ENCODE measurements around the gene MT4. TPM values are rescaled to one million over a fixed set of nuclear protein-coding genes. Genes with fewer than 3 reads are reported as not detected.

The MT4 gene
- total RNA-seq, 1 experiment from 2014 or later, result not detected

DNA sequence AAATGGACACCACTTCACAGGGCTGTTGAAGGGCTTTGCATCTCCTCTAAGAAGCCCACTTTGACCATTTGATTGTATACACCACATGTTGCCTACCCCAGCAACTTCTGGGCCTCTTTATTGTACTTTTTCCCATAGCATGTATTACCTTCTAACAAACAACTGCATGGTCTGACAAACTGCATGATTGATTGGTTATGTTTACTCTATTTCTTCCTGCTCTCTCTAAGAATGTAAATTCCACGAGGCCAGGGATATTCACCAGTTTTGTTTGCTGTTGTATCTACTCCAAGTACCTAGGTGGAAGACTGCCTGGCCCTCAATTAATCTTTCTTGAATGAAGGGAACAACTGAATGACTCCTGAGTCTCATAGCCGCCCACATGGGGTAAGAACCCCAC is 22.8 kb upstream of the MT4 start:
- ChIA-PET CTCF (no interaction called here), POLR2A (no interaction called here)
- BruUV-seq (replicated peaks), result no TSS peak
- Mint-ChIP-seq H3K4me1 (ENCODE audit: low read depth, unreplicated experiment) (no peaks in the 10 kb centered on the region), H3K9me3 (ENCODE audit: unreplicated experiment) (peaks cover 12% of the 10 kb centered on the region), H3K27ac (ENCODE audit: unreplicated experiment) (no peak overlapping the region), H3K27me3 (ENCODE audit: insufficient read depth, unreplicated experiment) (peaks cover 8% of the 10 kb centered on the region), H3K36me3 (ENCODE audit: insufficient read depth, unreplicated experiment) (peaks cover 5% of the 10 kb centered on the region), H3K4me3 (ENCODE audit: unreplicated experiment) (no peak overlapping the region)
- intact Hi-C loops (cut with micrococcal nuclease; ENCODE audit: unreplicated experiment), result no loop called here
- Histone ChIP-seq H3K4me1 (no peaks in the 10 kb centered on the region), H3K9me3 (no peaks in the 10 kb centered on the region; the same call in 1 of the 2 replicates), H3K4me3 (ENCODE audit: low read depth, low read length) (no peak overlapping the region), H3K27me3 (replicated peaks; ENCODE audit: control insufficient read depth, insufficient read depth, low read length) (no peaks in the 10 kb centered on the region), H3K36me3 (ENCODE audit: control insufficient read depth, insufficient read depth, low read length) (no peaks in the 10 kb centered on the region)
- DNase-seq, result no peak
- TF ChIP-seq, protein P1, sequence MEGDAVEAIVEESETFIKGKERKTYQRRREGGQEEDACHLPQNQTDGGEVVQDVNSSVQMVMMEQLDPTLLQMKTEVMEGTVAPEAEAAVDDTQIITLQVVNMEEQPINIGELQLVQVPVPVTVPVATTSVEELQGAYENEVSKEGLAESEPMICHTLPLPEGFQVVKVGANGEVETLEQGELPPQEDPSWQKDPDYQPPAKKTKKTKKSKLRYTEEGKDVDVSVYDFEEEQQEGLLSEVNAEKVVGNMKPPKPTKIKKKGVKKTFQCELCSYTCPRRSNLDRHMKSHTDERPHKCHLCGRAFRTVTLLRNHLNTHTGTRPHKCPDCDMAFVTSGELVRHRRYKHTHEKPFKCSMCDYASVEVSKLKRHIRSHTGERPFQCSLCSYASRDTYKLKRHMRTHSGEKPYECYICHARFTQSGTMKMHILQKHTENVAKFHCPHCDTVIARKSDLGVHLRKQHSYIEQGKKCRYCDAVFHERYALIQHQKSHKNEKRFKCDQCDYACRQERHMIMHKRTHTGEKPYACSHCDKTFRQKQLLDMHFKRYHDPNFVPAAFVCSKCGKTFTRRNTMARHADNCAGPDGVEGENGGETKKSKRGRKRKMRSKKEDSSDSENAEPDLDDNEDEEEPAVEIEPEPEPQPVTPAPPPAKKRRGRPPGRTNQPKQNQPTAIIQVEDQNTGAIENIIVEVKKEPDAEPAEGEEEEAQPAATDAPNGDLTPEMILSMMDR (IDR thresholded peaks at IDR 0.05; ENCODE audit: insufficient read depth in 1 of 2, low read depth in 1 of 2, low read length in 1 of 2, severe bottlenecking in 1 of 2, unreplicated experiment in 1 of 2), result no peak

DNA sequence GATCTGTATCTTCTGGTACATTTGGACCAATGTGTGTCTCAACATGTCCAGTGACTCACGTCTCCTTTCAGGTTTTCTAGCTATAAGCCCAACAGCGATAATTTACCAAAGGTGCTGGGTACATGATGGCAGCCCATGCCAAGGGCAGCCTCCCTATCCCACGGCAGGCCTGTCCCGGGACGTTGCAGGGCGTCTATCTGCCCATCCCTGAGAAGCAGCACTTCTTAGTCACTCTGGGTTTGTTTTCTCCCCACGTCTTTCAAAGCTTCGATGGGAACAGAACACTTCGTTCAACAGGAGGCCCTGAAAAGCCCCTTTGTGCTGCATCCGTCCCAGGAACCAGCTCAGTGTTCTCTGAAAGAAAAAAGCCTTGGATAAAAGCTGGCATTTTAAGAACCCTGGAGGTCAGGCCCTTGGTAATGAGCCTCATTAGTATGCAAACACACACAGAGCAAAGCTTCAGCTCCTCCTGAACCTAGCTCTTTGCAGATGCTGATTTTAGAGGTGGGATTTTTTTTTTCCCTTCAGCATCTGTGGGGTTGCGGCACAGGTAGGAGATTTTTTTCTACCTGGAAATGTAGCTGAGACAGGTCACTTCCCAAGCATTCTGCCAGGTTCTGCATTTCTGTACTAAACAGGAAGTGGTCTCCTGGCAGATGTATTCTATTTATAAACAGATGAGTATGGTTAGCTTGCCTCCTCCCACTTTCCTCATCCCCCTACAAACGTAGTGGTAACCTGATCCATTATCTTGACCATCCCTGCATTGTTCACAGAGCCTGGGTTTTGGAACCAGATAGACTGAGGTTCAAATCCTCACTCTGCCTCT is 17.5 kb upstream of the MT4 start:
- Histone ChIP-seq H3K4me3 (ENCODE audit: low read depth, low read length) (no peak overlapping the region), H3K9me3 (no peaks in the 10 kb centered on the region), H3K36me3 (ENCODE audit: control insufficient read depth, insufficient read depth, low read length) (no peaks in the 10 kb centered on the region), H3K4me1 (no peaks in the 10 kb centered on the region), H3K27me3 (replicated peaks; ENCODE audit: control insufficient read depth, insufficient read depth, low read length) (no peaks in the 10 kb centered on the region)
- Mint-ChIP-seq H3K4me3 (ENCODE audit: unreplicated experiment) (no peak overlapping the region), H3K27ac (ENCODE audit: unreplicated experiment) (no peak overlapping the region), H3K27me3 (ENCODE audit: insufficient read depth, unreplicated experiment) (peaks cover 12% of the 10 kb centered on the region), H3K4me1 (ENCODE audit: low read depth, unreplicated experiment) (no peaks in the 10 kb centered on the region), H3K36me3 (ENCODE audit: insufficient read depth, unreplicated experiment) (no peaks in the 10 kb centered on the region), H3K9me3 (ENCODE audit: unreplicated experiment) (peaks cover under 1% of the 10 kb centered on the region)
- TF ChIP-seq, protein P1 (IDR thresholded peaks at IDR 0.05; ENCODE audit: insufficient read depth in 1 of 2, low read depth in 1 of 2, low read length in 1 of 2, severe bottlenecking in 1 of 2, unreplicated experiment in 1 of 2), result no peak
- ChIA-PET CTCF (interaction anchor here (0.7 to 0.9 kb wide), 3 partner anchors 11 to 33 kb away, joined by 3 to 4 read pairs (median 4); no protein-coding TSS in a partner anchor), POLR2A (interaction anchor here (0.7 kb wide), 1 partner anchor 58 kb away, joined by 4 read pairs; no protein-coding TSS in a partner anchor)
- intact Hi-C loops (cut with micrococcal nuclease; ENCODE audit: unreplicated experiment), result no loop called here
- DNase-seq, result no peak
- no TSS peak for BruUV-seq (replicated peaks)

DNA sequence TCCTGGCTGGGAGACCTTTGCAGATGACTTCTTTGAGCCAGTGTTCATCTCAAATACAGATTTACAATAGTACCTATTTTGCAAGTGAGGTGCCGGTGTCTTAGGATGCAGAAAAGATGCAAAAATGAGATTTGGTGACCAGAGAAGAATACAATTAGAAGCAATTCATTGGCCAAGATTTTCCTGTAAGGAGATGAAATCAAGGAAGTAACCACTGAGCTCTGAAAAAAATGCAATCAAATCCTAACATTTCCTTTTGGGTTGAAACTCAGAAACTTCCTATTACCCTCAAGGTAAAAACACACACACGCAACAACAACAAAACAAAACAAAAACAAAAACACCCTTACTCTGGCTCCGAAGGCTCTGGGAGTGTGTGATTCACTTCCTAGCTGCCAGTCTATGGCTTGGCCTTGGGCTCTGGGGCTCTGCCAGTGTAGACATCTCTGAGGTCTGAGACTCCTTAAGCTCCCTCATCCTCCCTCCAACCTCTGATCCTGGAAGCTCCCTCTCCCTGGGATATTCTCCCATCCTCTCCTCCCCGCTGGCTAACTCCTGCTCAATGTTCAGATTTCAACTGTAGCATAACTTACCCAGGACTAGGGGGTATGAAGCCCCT is 16.8 kb upstream of the MT4 start:
- DNase-seq, result no peak
- H3K27me3 Mint-ChIP-seq (ENCODE audit: insufficient read depth, unreplicated experiment), result peaks cover 12% of the 10 kb centered on the region
- BruUV-seq (replicated peaks), result no TSS peak
- H3K4me1 Mint-ChIP-seq (ENCODE audit: low read depth, unreplicated experiment), result no peaks in the 10 kb centered on the region
- H3K4me1 ChIP-seq, result no peaks in the 10 kb centered on the region
- no peak overlapping the region for H3K4me3 Mint-ChIP-seq (ENCODE audit: unreplicated experiment)
- H3K9me3 Mint-ChIP-seq (ENCODE audit: unreplicated experiment), result no peaks in the 10 kb centered on the region
- H3K4me3 ChIP-seq (ENCODE audit: low read depth, low read length), result no peak overlapping the region
- ChIA-PET POLR2A (interaction anchor here (0.7 kb wide), 1 partner anchor 100 kb away, joined by 7 read pairs; no protein-coding TSS in a partner anchor), CTCF (no interaction called here)
- no peak overlapping the region for H3K27ac Mint-ChIP-seq (ENCODE audit: unreplicated experiment)
- no peaks in the 10 kb centered on the region for H3K27me3 ChIP-seq (replicated peaks; ENCODE audit: control insufficient read depth, insufficient read depth, low read length)
- intact Hi-C loops (cut with micrococcal nuclease; ENCODE audit: unreplicated experiment), result no loop called here
- H3K9me3 ChIP-seq, result no peaks in the 10 kb centered on the region
- no peaks in the 10 kb centered on the region for H3K36me3 ChIP-seq (ENCODE audit: control insufficient read depth, insufficient read depth, low read length)
- no peaks in the 10 kb centered on the region for H3K36me3 Mint-ChIP-seq (ENCODE audit: insufficient read depth, unreplicated experiment)
- TF ChIP-seq, protein P1 (IDR thresholded peaks at IDR 0.05; ENCODE audit: insufficient read depth in 1 of 2, low read depth in 1 of 2, low read length in 1 of 2, severe bottlenecking in 1 of 2, unreplicated experiment in 1 of 2), result no peak

All from Caco-2 (cell line).